Suprapubic skin (tissue), 4 donors: Measurements from ENCODE around the gene NSUN4. TPM values are rescaled to one million over a fixed set of nuclear protein-coding genes. Genes with fewer than 3 reads are reported as not detected.

Source experiments
- DNase-seq, 2 donors: peaks; one replicate each; pipeline ENCODE4 v3.0.0-alpha.2; 2019; ENCODE audit warnings: low spot score in 2 of 2
- H3K27ac ChIP-seq: fragments of 200-600 bp; sonication (generic); one replicate; pipeline ENCODE4 v1.5.1; 2019
- H3K27me3 ChIP-seq: fragments of 200-600 bp; sonication (generic); one replicate; pipeline ENCODE4 v1.5.1; 2019
- H3K36me3 ChIP-seq: fragments of 200-600 bp; sonication (generic); one replicate; pipeline ENCODE4 v1.5.1; 2019
- H3K4me1 ChIP-seq: fragments of 200-600 bp; sonication (generic); one replicate; pipeline ENCODE4 v1.5.1; 2019
- H3K4me3 ChIP-seq: fragments of 200-600 bp; sonication (generic); one replicate; pipeline ENCODE4 v1.5.1; 2019; ENCODE audit warnings: mild to moderate bottlenecking
- H3K9me3 ChIP-seq: fragments of 200-600 bp; sonication (generic); one replicate; pipeline ENCODE4 v1.5.1; 2019
- EP300 ChIP-seq: sonication (generic); formaldehyde crosslinking; IDR thresholded peaks from one replicate; pipeline ENCODE4 v1.6.1; 2017; ENCODE audit warnings: antibody characterized with exemption
- POLR2A ChIP-seq, 2 donors: fragments of 450-650 bp; IDR thresholded peaks; one replicate each; pipeline ENCODE4 v1.6.1; 2017; ENCODE audit warnings: antibody characterized with exemption in 2 of 2, mild to moderate bottlenecking in 2 of 2, moderate library complexity in 2 of 2
- POLR2AphosphoS5 ChIP-seq, 3 donors: sonication (generic); formaldehyde crosslinking; IDR thresholded peaks; one replicate each; pipeline ENCODE4 v1.6.1; 2017; ENCODE audit warnings: antibody characterized with exemption in 3 of 3
- WGBS: methylation state at CpG from one replicate; pipeline ENCODE4 v1.1.5; 2018; 5-methylcytosine and 5-hydroxymethylcytosine counted together
- total RNA-seq, 4 donors: library from RNA; depleted of rRNA; stranded (reverse); fragments of >200 nt; gene quantifications; one replicate each; pipeline ENCODE4 v1.1.0, GENCODE V29; 2016
- TF ChIP-seq, protein P1 (sequence below), 2 donors: fragments of 200-600 bp in 1 of 2; fragments of 450-650 bp in 1 of 2; sonication (generic) in 1 of 2; IDR thresholded peaks; one replicate each; pipeline ENCODE4 v1.5.1; 2016 to 2019; ENCODE audit warnings: antibody characterized with exemption in 2 of 2, mild to moderate bottlenecking in 1 of 2, moderate library complexity in 1 of 2

The NSUN4 gene
- total RNA-seq, 4 donors from 2014 or later, result 21.3 to 27.5 (median 24.3) TPM

DNA sequence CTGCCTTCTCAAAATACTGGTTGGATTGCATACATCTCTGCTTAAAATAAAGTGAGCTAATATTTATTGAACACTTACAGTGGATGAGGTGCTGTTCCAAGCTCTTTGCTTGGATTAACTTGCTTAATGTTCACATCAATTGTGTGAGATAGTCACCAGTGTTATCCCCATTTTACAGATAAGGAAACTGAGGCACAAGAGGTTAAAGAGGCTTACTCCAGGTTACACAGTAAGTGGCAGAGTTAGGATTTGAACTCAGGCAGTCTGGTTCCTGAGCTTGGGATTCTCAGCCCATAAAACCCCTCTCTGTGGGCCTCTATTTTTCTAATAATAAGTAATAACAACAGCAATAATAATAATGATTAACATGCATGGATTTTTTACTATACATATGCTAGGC is 39.9 kb downstream of the NSUN4 start:
- Histone ChIP-seq H3K4me3 (no peak overlapping the region), H3K4me1 (no peaks in the 10 kb centered on the region), H3K36me3 (no peaks in the 10 kb centered on the region), H3K9me3 (no peaks in the 10 kb centered on the region), H3K27ac (no peak overlapping the region), H3K27me3 (no peaks in the 10 kb centered on the region)
- TF ChIP-seq EP300, result no peak
- TF ChIP-seq, protein P1, sequence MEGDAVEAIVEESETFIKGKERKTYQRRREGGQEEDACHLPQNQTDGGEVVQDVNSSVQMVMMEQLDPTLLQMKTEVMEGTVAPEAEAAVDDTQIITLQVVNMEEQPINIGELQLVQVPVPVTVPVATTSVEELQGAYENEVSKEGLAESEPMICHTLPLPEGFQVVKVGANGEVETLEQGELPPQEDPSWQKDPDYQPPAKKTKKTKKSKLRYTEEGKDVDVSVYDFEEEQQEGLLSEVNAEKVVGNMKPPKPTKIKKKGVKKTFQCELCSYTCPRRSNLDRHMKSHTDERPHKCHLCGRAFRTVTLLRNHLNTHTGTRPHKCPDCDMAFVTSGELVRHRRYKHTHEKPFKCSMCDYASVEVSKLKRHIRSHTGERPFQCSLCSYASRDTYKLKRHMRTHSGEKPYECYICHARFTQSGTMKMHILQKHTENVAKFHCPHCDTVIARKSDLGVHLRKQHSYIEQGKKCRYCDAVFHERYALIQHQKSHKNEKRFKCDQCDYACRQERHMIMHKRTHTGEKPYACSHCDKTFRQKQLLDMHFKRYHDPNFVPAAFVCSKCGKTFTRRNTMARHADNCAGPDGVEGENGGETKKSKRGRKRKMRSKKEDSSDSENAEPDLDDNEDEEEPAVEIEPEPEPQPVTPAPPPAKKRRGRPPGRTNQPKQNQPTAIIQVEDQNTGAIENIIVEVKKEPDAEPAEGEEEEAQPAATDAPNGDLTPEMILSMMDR (IDR thresholded peaks at IDR 0.05), result no peak
- no peak for TF ChIP-seq POLR2A (IDR thresholded peaks at IDR 0.05)
- TF ChIP-seq POLR2AphosphoS5 (IDR thresholded peaks at IDR 0.05), result no peak
- DNase-seq, result no peak

DNA sequence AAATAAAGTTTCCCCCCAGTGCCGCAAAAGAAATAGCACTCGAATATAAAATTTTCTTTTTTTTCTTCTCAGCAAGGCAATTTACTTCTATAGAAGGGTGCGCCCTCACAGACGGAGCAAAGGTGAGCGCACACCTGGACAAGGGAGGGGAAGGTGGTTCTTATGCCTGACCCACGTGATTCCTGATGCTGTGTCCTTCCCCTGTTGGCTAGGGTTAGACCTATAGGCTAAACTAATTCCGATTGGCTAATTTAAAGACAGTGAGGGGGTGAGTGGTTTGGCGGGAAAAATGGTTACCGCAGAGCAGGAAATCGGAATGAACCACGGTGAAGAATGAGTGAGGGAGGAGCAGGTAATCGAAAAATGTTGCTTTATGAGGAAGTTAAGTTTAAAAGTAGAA is 52.9 kb downstream of the NSUN4 start:
- DNase-seq, result no peak
- Histone ChIP-seq H3K27ac (no peak overlapping the region), H3K27me3 (no peaks in the 10 kb centered on the region), H3K36me3 (no peaks in the 10 kb centered on the region), H3K9me3 (peaks cover 3% of the 10 kb centered on the region), H3K4me3 (peak overlapping the region; percentile 61), H3K4me1 (peaks cover 33% of the 10 kb centered on the region)
- WGBS, result 77% methylated on average over 12 of the region's 12 CpGs
- no peak for TF ChIP-seq POLR2AphosphoS5 (IDR thresholded peaks at IDR 0.05)
- TF ChIP-seq POLR2A (IDR thresholded peaks at IDR 0.05), result no peak
- TF ChIP-seq EP300, result no peak
- TF ChIP-seq, protein P1 (IDR thresholded peaks at IDR 0.05), result no peak

- 1% methylated on average over 47 of the region's 75 CpGs for WGBS
- Histone ChIP-seq H3K4me3 (peak within 1 kb of the TSS; percentile 61), H3K27ac (no peak within 1 kb of the TSS), H3K9me3 (peaks cover 3% of the 10 kb centered on the region), H3K4me1 (peaks cover 33% of the 10 kb centered on the region), H3K27me3 (no peaks in the 10 kb centered on the region), H3K36me3 (no peaks in the 10 kb centered on the region)
- TF ChIP-seq, protein P1 (IDR thresholded peaks at IDR 0.05), result no peak
- no peak for TF ChIP-seq POLR2A (IDR thresholded peaks at IDR 0.05)
- no peak for TF ChIP-seq POLR2AphosphoS5 (IDR thresholded peaks at IDR 0.05)
- TF ChIP-seq EP300, result no peak
- DNase-seq, result no peak
Observed at GRCh38 chr1:46394108-46394871, 53.7 kb downstream of the NSUN4 start, which contains the start of gene FAAH. TSS of gene FAAH (plus strand) at chr1:46394317. CDS start at chr1:46394349, 32 bp downstream.

GRCh38 chr1:46394872-46395465 is 54.4 kb downstream of the NSUN4 start:
- peaks cover 33% of the 10 kb centered on the region for H3K4me1 ChIP-seq
- no peak for DNase-seq
- H3K27ac ChIP-seq, result no peak overlapping the region
- peak overlapping the region; percentile 61 for H3K4me3 ChIP-seq
- no peaks in the 10 kb centered on the region for H3K27me3 ChIP-seq
- peaks cover 3% of the 10 kb centered on the region for H3K9me3 ChIP-seq
- 22% methylated on average over 12 of the region's 17 CpGs for WGBS
- TF ChIP-seq, protein P1 (IDR thresholded peaks at IDR 0.05), result no peak
- no peak for TF ChIP-seq POLR2A (IDR thresholded peaks at IDR 0.05)
- TF ChIP-seq POLR2AphosphoS5 (IDR thresholded peaks at IDR 0.05), result no peak
- no peak for TF ChIP-seq EP300
- no peaks in the 10 kb centered on the region for H3K36me3 ChIP-seq
